Skin epidermis (tissue), 12 donors: ENCODE measurements around the gene AATK.

ENCODE experiments used
- H3K27ac ChIP-seq, 21 experiments: fragments of 200-600 bp; sonication (generic) in 11 of 21; one replicate each; pipeline ENCODE4 v1.5.0; 2020; ENCODE audit warnings: mild to moderate bottlenecking in 3 of 21, inconsistent platforms in 2 of 21, moderate library complexity in 2 of 21
- H3K4me3 ChIP-seq, 7 experiments: fragments of 200-600 bp; sonication (generic) in 2 of 7; one replicate each; pipeline ENCODE4 v1.5.0; 2020; ENCODE audit warnings: inconsistent platforms in 2 of 7, mild to moderate bottlenecking in 2 of 7, moderate library complexity in 1 of 7

Gene AATK

GRCh38 chr17:81186203-81186602 is 20.2 kb upstream of the AATK start:
- H3K4me3 ChIP-seq = no peak overlapping the region

GRCh38 chr17:81184555-81184954 is 18.5 kb upstream of the AATK start:
- H3K27ac ChIP-seq = no peak overlapping the region
- no peak overlapping the region for H3K4me3 ChIP-seq

More at GRCh38 chr17:81186203-81186602, 20.2 kb upstream of the AATK start:
- H3K27ac ChIP-seq = no peak overlapping the region

- no peak overlapping the region for H3K4me3 ChIP-seq
- H3K27ac ChIP-seq = no peak overlapping the region
Observed at GRCh38 chr17:81183807-81184206, 17.8 kb upstream of the AATK start.

GRCh38 chr17:81183316-81183715 is 17.3 kb upstream of the AATK start:
- H3K4me3 ChIP-seq = no peak overlapping the region
- no peak overlapping the region for H3K27ac ChIP-seq

GRCh38 chr17:81182596-81182995 is 16.6 kb upstream of the AATK start:
- Histone ChIP-seq H3K27ac (no peak overlapping the region), H3K4me3 (no peak overlapping the region)

- no peak overlapping the region for H3K4me3 ChIP-seq
Observed at GRCh38 chr17:81181811-81182185, 15.8 kb upstream of the AATK start.

GRCh38 chr17:81180836-81181810 is 15.1 kb upstream of the AATK start:
- H3K4me3 ChIP-seq = no peak overlapping the region
- H3K27ac ChIP-seq = no peak overlapping the region

More at GRCh38 chr17:81181811-81182185, 15.8 kb upstream of the AATK start:
- no peak overlapping the region for H3K27ac ChIP-seq

- no peak overlapping the region for H3K27ac ChIP-seq
- no peak overlapping the region for H3K4me3 ChIP-seq
Observed at GRCh38 chr17:81179861-81180260, 13.8 kb upstream of the AATK start.

GRCh38 chr17:81179220-81179619 is 13.2 kb upstream of the AATK start:
- Histone ChIP-seq H3K4me3 (no peak overlapping the region), H3K27ac (no peak overlapping the region)

GRCh38 chr17:81178136-81179091 is 12.4 kb upstream of the AATK start:
- H3K27ac ChIP-seq = no peak overlapping the region
- H3K4me3 ChIP-seq = no peak overlapping the region

GRCh38 chr17:81176666-81177065 is 10.6 kb upstream of the AATK start:
- Histone ChIP-seq H3K27ac (no peak overlapping the region), H3K4me3 (no peak overlapping the region)

- no peak overlapping the region for H3K27ac ChIP-seq
- H3K4me3 ChIP-seq = no peak overlapping the region
Observed at GRCh38 chr17:81173762-81174155, 7.7 kb upstream of the AATK start.

- Histone ChIP-seq H3K27ac (no peak overlapping the region), H3K4me3 (no peak overlapping the region)
Observed at GRCh38 chr17:81173052-81173761, 7.2 kb upstream of the AATK start.

GRCh38 chr17:81171941-81172340 is 5.9 kb upstream of the AATK start:
- Histone ChIP-seq H3K27ac (no peak overlapping the region), H3K4me3 (no peak overlapping the region)

GRCh38 chr17:81170727-81171494 is 4.9 kb upstream of the AATK start:
- Histone ChIP-seq H3K4me3 (no peak overlapping the region), H3K27ac (no peak overlapping the region)

- Histone ChIP-seq H3K4me3 (no peak overlapping the region), H3K27ac (no peak overlapping the region)
Observed at GRCh38 chr17:81169870-81170309, 3.9 kb upstream of the AATK start.

GRCh38 chr17:81167638-81168037 is 1.6 kb upstream of the AATK start:
- Histone ChIP-seq H3K4me3 (no peak overlapping the region), H3K27ac (no peak overlapping the region)

GRCh38 chr17:81167194-81167524 is 1.1 kb upstream of the AATK start:
- no peak overlapping the region for H3K4me3 ChIP-seq
- no peak overlapping the region for H3K27ac ChIP-seq
